H1 (cell line): ENCODE measurements around the gene FNDC11. TPM values are rescaled to one million over a fixed set of nuclear protein-coding genes. Genes with fewer than 3 reads are reported as not detected.

Source experiments
- CTCF ChIA-PET: fragments of 300-600 bp; sonication (Branson Sonifier 250); formaldehyde crosslinking; loops from one replicate; lab custom pipeline; 2021; ENCODE audit not compliant: partially characterized antibody; lab: Charles Lee
- POLR2A ChIA-PET: fragments of 300-600 bp; sonication (Branson Sonifier 250); formaldehyde crosslinking; loops from one replicate; lab custom pipeline; 2021; ENCODE audit warnings: inconsistent platforms; ENCODE audit not compliant: partially characterized antibody; lab: Charles Lee
- DNase-seq, 2 experiments: peaks; one replicate each; pipeline versions ENCODE4 v3.0.0 to v3.0.0-alpha.2; 2010 to 2022; ENCODE audit warnings: low spot score in 2 of 2, low read depth in 1 of 2, mixed read lengths in 1 of 2
- FAIRE-seq: peaks from 2 replicates; lab custom pipeline; 2011; peaks lifted over from hg19 to GRCh38; lab: Jason Lieb, UNC
- H2AFZ ChIP-seq: 2 replicates; pipeline ENCODE4 v1.8.1; 2012; ENCODE audit warnings: low read length, inconsistent platforms
- H2AK5ac ChIP-seq: 2 replicates; pipeline ENCODE4 v1.6.1; 2013; ENCODE audit warnings: low read depth, low read length
- H2BK120ac ChIP-seq: replicated peaks from 2 replicates; pipeline ENCODE3; 2013; ENCODE audit warnings: low read depth, low read length, inconsistent platforms
- H2BK12ac ChIP-seq: 2 replicates; pipeline ENCODE4 v1.6.1; 2013; ENCODE audit warnings: low read depth, low read length
- H2BK15ac ChIP-seq: 2 replicates; pipeline ENCODE4 v1.6.1; 2013; ENCODE audit warnings: low read length
- H2BK20ac ChIP-seq: 2 replicates; pipeline ENCODE4 v1.6.1; 2013; ENCODE audit warnings: low read length
- H2BK5ac ChIP-seq: 2 replicates; pipeline ENCODE4 v1.6.1; 2013; ENCODE audit warnings: low read depth, low read length
- H3K14ac ChIP-seq: 2 replicates; pipeline ENCODE4 v1.6.1; 2013; ENCODE audit warnings: inconsistent platforms; ENCODE audit not compliant: insufficient read length
- H3K18ac ChIP-seq: 2 replicates; pipeline ENCODE4 v1.6.1; 2013; ENCODE audit warnings: low read length; ENCODE audit errors: extremely low read depth
- H3K23ac ChIP-seq: 2 replicates; pipeline ENCODE4 v1.6.1; 2013; ENCODE audit warnings: inconsistent platforms; ENCODE audit not compliant: insufficient read length
- H3K23me2 ChIP-seq: 2 replicates; pipeline ENCODE4 v1.6.1; 2013; ENCODE audit warnings: low read depth, low read length
- H3K27ac ChIP-seq: 2 replicates; pipeline ENCODE4 v1.6.1; 2011; ENCODE audit warnings: low read depth, low read length, inconsistent platforms
- H3K27me3 ChIP-seq, 4 experiments: replicated peaks in 1 of 4; 1 replicate in 1 of 4; 2 replicates in 3 of 4; pipeline versions ENCODE4 v1.6.1 to v1.8.1; 2011 to 2013; ENCODE audit warnings: low read length in 3 of 4, mild to moderate bottlenecking in 3 of 4, inconsistent platforms in 2 of 4, mixed read lengths in 2 of 4, moderate library complexity in 1 of 4; ENCODE audit not compliant: control insufficient read depth in 3 of 4, insufficient read depth in 3 of 4; ENCODE audit errors: extremely low read depth in 1 of 4
- H3K36me3 ChIP-seq, 4 experiments: 2 replicates each; pipeline versions ENCODE4 v1.6.1 to v1.8.1; 2011 to 2013; ENCODE audit warnings: mild to moderate bottlenecking in 4 of 4, low read length in 3 of 4, moderate library complexity in 2 of 4, control low read depth in 1 of 4, inconsistent platforms in 1 of 4; ENCODE audit not compliant: insufficient read depth in 4 of 4, control insufficient read depth in 2 of 4
- H3K4ac ChIP-seq: replicated peaks from 2 replicates; pipeline ENCODE3; 2013; ENCODE audit warnings: low read length, low read depth, mixed read lengths, inconsistent platforms; ENCODE audit not compliant: insufficient read length
- H3K4me1 ChIP-seq, 4 experiments: replicated peaks in 1 of 4; 1 replicate in 1 of 4; 2 replicates in 3 of 4; pipeline versions ENCODE4 v1.6.1 to v1.8.1; 2011 to 2013; ENCODE audit warnings: low read length in 3 of 4, inconsistent platforms in 2 of 4, mixed read lengths in 1 of 4; ENCODE audit not compliant: insufficient read depth in 4 of 4, control insufficient read depth in 3 of 4
- H3K4me2 ChIP-seq, 2 experiments: 2 replicates each; pipeline versions ENCODE4 v1.6.1 to v1.8.1; 2011 to 2013; ENCODE audit warnings: low read depth in 2 of 2, low read length in 2 of 2, control low read depth in 1 of 2, inconsistent platforms in 1 of 2, mild to moderate bottlenecking in 1 of 2; ENCODE audit not compliant: insufficient read depth in 1 of 2
- H3K4me3 ChIP-seq, 4 experiments: fragments of 200-600, 300-600 bp in 1 of 4; sonication (generic), shearing (Covaris generic), sonication (Bioruptor Twin) in 1 of 4; 2 replicates each; pipeline versions ENCODE4 v1.5.1 to v1.8.1; 2011 to 2016; ENCODE audit warnings: low read length in 4 of 4, low read depth in 3 of 4, control low read depth in 2 of 4, inconsistent platforms in 2 of 4, mild to moderate bottlenecking in 2 of 4, mixed read lengths in 1 of 4, moderate library complexity in 1 of 4; ENCODE audit not compliant: insufficient read depth in 2 of 4; ENCODE audit errors: extremely low read depth in 1 of 4
- H3K56ac ChIP-seq: replicated peaks from 2 replicates; pipeline ENCODE3; 2013; ENCODE audit warnings: low read depth, mild to moderate bottlenecking, mixed read lengths, low read length, inconsistent platforms; ENCODE audit not compliant: insufficient read length
- H3K79me1 ChIP-seq: 2 replicates; pipeline ENCODE4 v1.6.1; 2013; ENCODE audit warnings: low read depth, low read length, control low read depth
- H3K79me2 ChIP-seq, 2 experiments: 2 replicates each; pipeline versions ENCODE4 v1.6.1 to v1.8.1; 2012 to 2013; ENCODE audit warnings: low read length in 2 of 2, mild to moderate bottlenecking in 2 of 2, inconsistent platforms in 1 of 2; ENCODE audit not compliant: insufficient read depth in 2 of 2, control insufficient read depth in 1 of 2
- H3K9ac ChIP-seq, 4 experiments: replicated peaks in 1 of 4; 1 replicate in 1 of 4; 2 replicates in 3 of 4; pipeline versions ENCODE4 v1.6.1 to v1.8.1; 2011 to 2013; ENCODE audit warnings: low read depth in 3 of 4, low read length in 3 of 4, control low read depth in 2 of 4, mild to moderate bottlenecking in 2 of 4, moderate library complexity in 2 of 4, inconsistent platforms in 1 of 4; ENCODE audit errors: extremely low read depth in 1 of 4
- H3K9me3 ChIP-seq, 2 experiments: 2 replicates each; pipeline versions ENCODE4 v1.6.1 to v1.8.1; 2012 to 2013; ENCODE audit warnings: mild to moderate bottlenecking in 2 of 2, moderate library complexity in 2 of 2, control low read depth in 1 of 2, inconsistent platforms in 1 of 2, low read depth in 1 of 2, low read length in 1 of 2, mixed read lengths in 1 of 2; ENCODE audit not compliant: insufficient read depth in 2 of 2
- H4K20me1 ChIP-seq, 2 experiments: replicated peaks in 1 of 2; 2 replicates each; pipeline versions ENCODE3 to v1.8.1; 2011 to 2013; ENCODE audit warnings: inconsistent platforms in 2 of 2, low read length in 2 of 2, mild to moderate bottlenecking in 1 of 2; ENCODE audit not compliant: insufficient read depth in 2 of 2, control insufficient read depth in 1 of 2
- H4K5ac ChIP-seq: 2 replicates; pipeline ENCODE4 v1.6.1; 2013; ENCODE audit warnings: low read length, low read depth, mixed read lengths, inconsistent platforms; ENCODE audit not compliant: insufficient read length
- H4K8ac ChIP-seq: 2 replicates; pipeline ENCODE4 v1.8.0; 2013; ENCODE audit warnings: mild to moderate bottlenecking, moderate library complexity, low read length, inconsistent platforms; ENCODE audit not compliant: insufficient read depth; ENCODE audit errors: extremely low read depth
- H4K91ac ChIP-seq: replicated peaks from 2 replicates; pipeline ENCODE3; 2013; ENCODE audit warnings: low read length, mixed read lengths, inconsistent platforms; ENCODE audit not compliant: insufficient read length
- ASH2L ChIP-seq: fragments of 200-600, 300-600 bp; sonication (generic); IDR thresholded peaks from one replicate; pipeline ENCODE4 v1.7.1; 2017; ENCODE audit warnings: low read length
- CREB1 ChIP-seq: IDR thresholded peaks from 2 replicates; pipeline ENCODE4 v1.6.1; 2012; ENCODE audit warnings: inconsistent platforms
- KDM1A ChIP-seq: fragments of 200-600, 300-600 bp; sonication (generic); IDR thresholded peaks from 2 replicates; pipeline ENCODE4 v1.7.1; 2016; ENCODE audit warnings: mild to moderate bottlenecking, low read length, borderline replicate concordance
- KDM5A ChIP-seq: fragments of 200-600 bp; IDR thresholded peaks from 2 replicates; pipeline ENCODE4 v1.7.1; 2012; ENCODE audit warnings: mild to moderate bottlenecking, low read length, inconsistent platforms, mixed read lengths
- SRF ChIP-seq: IDR thresholded peaks from 2 replicates; pipeline ENCODE4 v1.6.1; 2011; ENCODE audit warnings: mild to moderate bottlenecking, low read depth, low read length, moderate library complexity
- WGBS, 2 experiments: shearing (Covaris generic) in 1 of 2; methylation state at CpG; one replicate each; pipeline versions ENCODE4 v1.1.6 to v1.1.7; 2013 to 2015; ENCODE audit warnings: low lambda C conversion rate in 2 of 2, mixed read lengths in 2 of 2, inconsistent platforms in 1 of 2, low coverage in 1 of 2, missing lambda C conversion rate in 1 of 2; ENCODE audit not compliant: insufficient replicate concordance in 2 of 2, insufficient coverage in 1 of 2, insufficient read length in 1 of 2; ENCODE audit errors: extremely low coverage in 1 of 2, missing lambda C conversion rate in 1 of 2; 5-methylcytosine and 5-hydroxymethylcytosine counted together
- polyA plus RNA-seq, 7 experiments: library from polyadenylated mRNA; depleted of rRNA in 3 of 7; stranded (reverse) in 5 of 7; unstranded in 2 of 7; fragments of >200 nt in 5 of 7; fragments of 200-250 nt in 2 of 7; gene quantifications; 1 replicate in 5 of 7; 2 replicates in 1 of 7; 4 replicates in 1 of 7; pipeline versions ENCODE4 v1.2.1 to v1.2.3, GENCODE V29; 2011 to 2013; ENCODE audit warnings: missing spikeins in 2 of 7, mixed read lengths in 2 of 7
- total RNA-seq: library from RNA; stranded (reverse); fragmentation: NEBNext Ultra II Directional; extraction: Animal tissue kit (Norgen Biotek cat#: 25700); gene quantifications from 2 replicates; pipeline ENCODE4 v1.2.1, GENCODE V29; 2021

The FNDC11 gene
- total and polyA plus RNA-seq, 2 of the 8 experiments (the other 6 are each of a cell fraction or from before 2014, with no cell fraction given), result 2.6 to 8.8 TPM

DNA sequence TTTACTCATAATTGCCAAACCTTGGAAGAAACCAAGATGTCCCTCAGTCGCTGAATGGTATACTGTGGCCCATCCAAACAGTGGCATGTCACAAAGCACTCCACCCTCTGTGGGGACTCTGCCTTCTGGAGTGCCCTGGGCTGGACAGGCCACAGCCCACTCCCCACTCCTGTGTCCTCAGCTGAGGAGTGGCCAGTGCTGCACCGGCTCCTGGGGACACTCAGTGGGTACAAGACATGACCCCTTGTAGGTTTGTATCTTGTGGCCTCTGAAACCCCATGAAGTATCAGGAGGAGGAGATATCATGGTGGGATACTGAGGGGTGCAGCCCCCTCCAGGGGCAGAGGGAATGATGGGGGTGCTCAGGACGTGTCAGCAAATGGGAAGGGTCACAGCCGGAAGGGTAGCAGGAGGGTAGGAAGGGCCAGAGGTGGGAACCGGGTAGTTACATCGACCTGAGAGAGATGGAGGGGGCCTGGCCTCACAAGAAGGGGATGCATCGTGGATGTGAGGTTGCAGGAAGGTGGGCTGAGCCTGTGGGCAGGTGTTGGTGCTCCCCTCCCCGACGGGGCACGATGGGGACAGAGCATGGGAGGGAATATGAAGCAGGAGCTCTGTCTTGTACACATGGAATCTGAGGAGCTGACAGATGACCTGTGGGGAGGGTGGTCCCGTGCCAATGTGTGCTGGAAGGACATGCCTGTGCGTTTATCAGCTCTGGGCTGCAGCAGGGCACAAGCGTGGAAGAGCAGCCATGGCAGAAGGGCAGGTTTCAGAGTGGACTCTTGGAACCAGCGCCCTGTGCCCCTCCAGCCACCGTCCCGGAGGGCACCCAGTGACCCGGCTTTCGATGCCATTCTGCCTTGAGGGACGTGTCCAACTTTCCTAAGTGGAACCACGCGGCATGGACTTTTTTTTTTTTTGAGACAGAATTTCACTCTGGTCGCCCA, 31.9 kb downstream of the FNDC11 start:
- TF ChIP-seq SRF, result no peak
- no peak for TF ChIP-seq KDM1A
- no peak for TF ChIP-seq KDM5A
- no peak for TF ChIP-seq CREB1
- TF ChIP-seq ASH2L, result no peak
- TF ChIP-seq, all 59 proteins: peak for 0
- Histone ChIP-seq H3K18ac (no peak overlapping the region), H3K9me3 (no peaks in the 10 kb centered on the region), H3K23ac (no peak overlapping the region), H4K20me1 (peaks cover 0 to 8% of the 10 kb centered on the region in 2 experiments), H2BK20ac (no peak overlapping the region), H4K91ac (no peak overlapping the region), H3K27ac (no peak overlapping the region), H2AFZ (no peak overlapping the region), H3K4me3 (no peak overlapping the region), H3K4me2 (no peak overlapping the region), H2BK5ac (no peak overlapping the region), H3K23me2 (no peaks in the 10 kb centered on the region), H3K4me1 (no peaks in the 10 kb centered on the region), H3K9ac (no peak overlapping the region), H3K79me1 (no peaks in the 10 kb centered on the region), H2BK12ac (no peak overlapping the region), H2BK15ac (no peak overlapping the region), H3K4ac (no peak overlapping the region), H3K56ac (no peak overlapping the region), H2BK120ac (no peak overlapping the region), H2AK5ac (no peak overlapping the region), H4K5ac (no peak overlapping the region), H3K36me3 (peaks cover 0 to 13% (median under 1%) of the 10 kb centered on the region in 4 experiments; a peak in 3 of 8 replicates), H4K8ac (no peak overlapping the region), H3K27me3 (no peaks in the 10 kb centered on the region), H3K14ac (no peak overlapping the region), H3K79me2 (no peaks in the 10 kb centered on the region)
- DNase-seq, result no peak
- 89% methylated on average over 22 of the region's 22 CpGs; no CpG with 5 or more reads in 1 of the 2 experiments for WGBS, 2 experiments
- no peak for FAIRE-seq
- ChIA-PET POLR2A (interaction anchor here (0.6 kb wide), 1 partner anchor 399 kb away, joined by 4 read pairs; no protein-coding TSS in a partner anchor), CTCF (interaction anchor here (0.5 to 1.7 kb wide), 4 partner anchors 11 to 325 kb away, joined by 3 to 5 read pairs (median 4); no protein-coding TSS in a partner anchor)
